ENCODE measurements around the gene GMIP. TPM values are rescaled to one million over a fixed set of nuclear protein-coding genes. Genes with fewer than 3 reads are reported as not detected.
A peak's percentile ranks its signal among the peaks of the same experiment; 100 is the strongest.

Gene GMIP
- total and polyA plus RNA-seq, 10 donors, result 26.7 to 141 (median 94.0) TPM

- 61 to 77% (median 68%) methylated on average over 18 of the region's 18 CpGs for WGBS, 5 donors
- peak overlapping the region in 7 of 8 donors; percentile 13 to 100 (median 95) for H3K4me3 ChIP-seq
Observed at GRCh38 chr19:19661675-19662251, 18.3 kb upstream of the GMIP start.

GRCh38 chr19:19661141-19661674 is 17.8 kb upstream of the GMIP start:
- Histone ChIP-seq H3K9me3 (peaks cover 0 to 6% (median 0%) of the 10 kb centered on the region in 8 donors), H3K4me1 (peaks cover 16 to 59% (median 33%) of the 10 kb centered on the region in 6 donors), H3K4me3 (peak overlapping the region in 6 of 8 donors; percentile 13 to 100 (median 94)), H3K36me3 (peaks cover 4 to 54% (median 42%) of the 10 kb centered on the region in 6 donors), H3K27ac (peak overlapping the region in 6 of 8 donors; percentile 0 to 97 (median 96)), H3K27me3 (replicated peaks in 1 of 7) (no peaks in the 10 kb centered on the region)
- DNase-seq, result no peak
- 81 to 90% (median 86%) methylated on average over 10 of the region's 10 CpGs for WGBS, 5 donors
- intact Hi-C loops (cut with DNase I; ENCODE audit: low total_unique reads), result loop anchor here (10.0 kb wide), 1 partner anchor 74 kb away; the partner anchor contains the start of gene ZNF14
- TF ChIP-seq POLR2AphosphoS5 (IDR thresholded peaks at IDR 0.05), result no peak
- no peak for TF ChIP-seq POLR2A (IDR thresholded peaks at IDR 0.05)
- TF ChIP-seq CTCF (IDR thresholded peaks at IDR 0.05 in 8 of 11, conservative IDR thresholded peaks at IDR 0.05 in 3 of 11), result no peak

More at GRCh38 chr19:19661675-19662251, 18.3 kb upstream of the GMIP start:
- H3K27ac ChIP-seq, result peak overlapping the region; percentile 0 to 97 (median 94)
- H3K4me1 ChIP-seq, result peaks cover 16 to 64% (median 35%) of the 10 kb centered on the region in 6 donors
- H3K27me3 ChIP-seq (replicated peaks in 1 of 7), result no peaks in the 10 kb centered on the region
- intact Hi-C loops (cut with DNase I; ENCODE audit: low total_unique reads), result loop anchor here (10.0 kb wide), 1 partner anchor 73 kb away; the partner anchor contains the start of gene ZNF14
- TF ChIP-seq POLR2A (IDR thresholded peaks at IDR 0.05), result no peak
- peak in 1 of 3 donors; percentile 59 for TF ChIP-seq POLR2AphosphoS5 (IDR thresholded peaks at IDR 0.05)
- peaks cover 0 to 6% (median 0%) of the 10 kb centered on the region in 8 donors for H3K9me3 ChIP-seq
- H3K36me3 ChIP-seq, result peaks cover 4 to 48% (median 36%) of the 10 kb centered on the region in 6 donors
- DNase-seq, result peak; percentile 79

- intact Hi-C loops (cut with DNase I; ENCODE audit: low total_unique reads), result loop anchor here (10.0 kb wide), 1 partner anchor 75 kb away; the partner anchor contains the start of gene ZNF14
- no peak for TF ChIP-seq POLR2AphosphoS5 (IDR thresholded peaks at IDR 0.05)
- TF ChIP-seq CTCF (IDR thresholded peaks at IDR 0.05 in 8 of 11, conservative IDR thresholded peaks at IDR 0.05 in 3 of 11), result no peak
- no peak for TF ChIP-seq POLR2A (IDR thresholded peaks at IDR 0.05)
- peaks cover 16 to 47% (median 33%) of the 10 kb centered on the region in 6 donors for H3K4me1 ChIP-seq
- DNase-seq, result peak; percentile 65
- WGBS, 5 donors, result 89 to 93% (median 92%) methylated on average over 15 to 17 of the region's 17 CpGs
- H3K4me3 ChIP-seq, result no peak overlapping the region
- no peaks in the 10 kb centered on the region for H3K9me3 ChIP-seq
- H3K27me3 ChIP-seq (replicated peaks in 1 of 7), result no peaks in the 10 kb centered on the region
- no peak overlapping the region for H3K27ac ChIP-seq
- peaks cover 11 to 69% (median 56%) of the 10 kb centered on the region in 6 donors for H3K36me3 ChIP-seq
Observed at GRCh38 chr19:19659646-19660245, 16.3 kb upstream of the GMIP start.

- 83 to 90% (median 85%) methylated on average over 6 to 10 of the region's 10 CpGs for WGBS, 5 donors
- no peak overlapping the region for H3K4me3 ChIP-seq
- intact Hi-C loops (cut with DNase I; ENCODE audit: low total_unique reads), result no loop called here
- H3K36me3 ChIP-seq, result peaks cover 18 to 92% (median 80%) of the 10 kb centered on the region in 6 donors
- no peaks in the 10 kb centered on the region for H3K27me3 ChIP-seq (replicated peaks in 1 of 7)
- TF ChIP-seq POLR2AphosphoS5 (IDR thresholded peaks at IDR 0.05) (no peak), CTCF (IDR thresholded peaks at IDR 0.05 in 8 of 11, conservative IDR thresholded peaks at IDR 0.05 in 3 of 11) (no peak), POLR2A (IDR thresholded peaks at IDR 0.05) (no peak)
- H3K9me3 ChIP-seq, result no peaks in the 10 kb centered on the region
- peaks cover 11 to 31% (median 23%) of the 10 kb centered on the region in 6 donors for H3K4me1 ChIP-seq
- H3K27ac ChIP-seq, result no peak overlapping the region
- peak; percentile 45 for DNase-seq
Observed at GRCh38 chr19:19657397-19657783, 13.9 kb upstream of the GMIP start.
